Cardiac muscle cell (in vitro differentiated cells and primary cell): ENCODE data around the gene EGFL8. TPM values are rescaled to one million over a fixed set of nuclear protein-coding genes. Genes with fewer than 3 reads are reported as not detected.

ENCODE experiments used
- DNase-seq, 2 donors: peaks; one replicate each; pipeline versions ENCODE4 v3.0.0 to v3.0.0-alpha.2; 2010 to 2017; ENCODE audit warnings: low read depth in 1 of 2, low spot score in 1 of 2
- H3K27ac ChIP-seq: fragments of 200-600 bp; sonication (generic); 2 replicates; pipeline ENCODE4 v1.5.1; 2016
- H3K27me3 ChIP-seq: fragments of 200-600 bp; sonication (generic); 2 replicates; pipeline ENCODE4 v1.6.0; 2016; ENCODE audit warnings: control low read depth
- H3K36me3 ChIP-seq: fragments of 200-600 bp; sonication (generic); 2 replicates; pipeline ENCODE4 v1.5.1; 2016; ENCODE audit warnings: control low read depth
- H3K4me1 ChIP-seq: fragments of 200-600 bp; sonication (generic); 2 replicates; pipeline ENCODE4 v1.8.1; 2017; ENCODE audit warnings: low read depth, mild to moderate bottlenecking, mixed run types
- H3K4me3 ChIP-seq: fragments of 200-600 bp; sonication (generic); 2 replicates; pipeline ENCODE4 v1.5.1; 2016; ENCODE audit warnings: mild to moderate bottlenecking
- H3K9me3 ChIP-seq: fragments of 200-600 bp; sonication (generic); 2 replicates; pipeline ENCODE4 v1.5.1; 2017; ENCODE audit warnings: low read depth, mild to moderate bottlenecking, control low read depth
- CTCF ChIP-seq: IDR thresholded peaks from 2 replicates; pipeline ENCODE4 v1.5.1; 2012; ENCODE audit warnings: low read depth, mild to moderate bottlenecking, low read length
- polyA plus RNA-seq: library from polyadenylated mRNA; unstranded; fragments of >200 nt; fragmentation: Nextera tagmentation; extraction: Ambion mirVana; gene quantifications from 2 replicates; pipeline ENCODE4 v1.2.1, GENCODE V29; 2016
- total RNA-seq: library from RNA; depleted of rRNA; stranded (reverse); fragments of >200 nt; gene quantifications from 2 replicates; pipeline ENCODE4 v1.2.3, GENCODE V29; 2016

Gene EGFL8
- total and polyA plus RNA-seq, 2 experiments from 2014 or later, result 15.2 to 18.7 TPM

DNA sequence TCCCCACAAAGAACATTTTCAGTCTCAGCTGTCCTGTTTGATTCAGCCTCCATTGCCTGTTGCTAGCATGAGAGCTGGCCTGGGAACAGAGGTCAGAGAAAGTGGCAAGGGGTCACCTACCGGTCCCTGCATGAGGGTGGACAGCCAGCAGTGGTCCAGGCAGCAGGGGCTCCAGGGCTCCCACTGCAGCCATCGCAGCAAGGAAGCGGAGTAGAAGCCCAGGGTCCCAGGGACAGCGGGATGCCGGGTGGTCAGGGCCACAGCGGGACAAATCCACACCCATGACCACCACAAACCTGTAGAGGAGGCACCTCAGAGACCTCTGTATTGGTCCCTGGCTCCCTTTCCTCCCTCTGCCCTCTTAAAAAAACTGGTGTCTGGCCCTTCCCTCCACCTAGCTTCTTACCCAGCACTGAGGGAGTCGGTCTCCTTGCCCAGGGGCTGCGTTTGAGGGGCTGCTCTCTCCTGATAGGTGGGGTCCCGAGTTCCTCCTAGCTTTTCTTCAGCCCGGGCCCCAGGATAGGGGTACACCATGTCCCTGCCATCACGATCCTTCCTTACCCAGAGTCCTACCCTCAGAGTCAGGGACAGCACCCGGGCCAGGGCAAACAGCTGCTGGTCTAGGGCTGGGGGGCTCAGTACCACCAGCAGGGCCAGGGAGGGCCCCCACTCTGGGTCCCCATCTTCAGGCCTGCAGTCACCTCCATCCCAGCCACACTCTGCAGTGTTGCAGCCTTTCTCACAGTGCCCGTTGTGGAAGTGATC is 36.5 kb downstream of the EGFL8 start:
- H3K9me3 ChIP-seq, result no peaks in the 10 kb centered on the region
- H3K27me3 ChIP-seq, result no peaks in the 10 kb centered on the region
- H3K36me3 ChIP-seq, result no peaks in the 10 kb centered on the region
- DNase-seq, result no peak
- no peak overlapping the region for H3K4me3 ChIP-seq
- H3K4me1 ChIP-seq, result no peaks in the 10 kb centered on the region
- no peak for TF ChIP-seq CTCF
- H3K27ac ChIP-seq, result no peak overlapping the region

- DNase-seq, result no peak
- Histone ChIP-seq H3K27ac (no peak overlapping the region), H3K4me3 (no peak overlapping the region), H3K9me3 (no peaks in the 10 kb centered on the region), H3K27me3 (no peaks in the 10 kb centered on the region), H3K4me1 (no peaks in the 10 kb centered on the region), H3K36me3 (no peaks in the 10 kb centered on the region)
- TF ChIP-seq CTCF, result no peak
Observed at GRCh38 chr6:32202186-32202585, 37.8 kb downstream of the EGFL8 start.

DNA sequence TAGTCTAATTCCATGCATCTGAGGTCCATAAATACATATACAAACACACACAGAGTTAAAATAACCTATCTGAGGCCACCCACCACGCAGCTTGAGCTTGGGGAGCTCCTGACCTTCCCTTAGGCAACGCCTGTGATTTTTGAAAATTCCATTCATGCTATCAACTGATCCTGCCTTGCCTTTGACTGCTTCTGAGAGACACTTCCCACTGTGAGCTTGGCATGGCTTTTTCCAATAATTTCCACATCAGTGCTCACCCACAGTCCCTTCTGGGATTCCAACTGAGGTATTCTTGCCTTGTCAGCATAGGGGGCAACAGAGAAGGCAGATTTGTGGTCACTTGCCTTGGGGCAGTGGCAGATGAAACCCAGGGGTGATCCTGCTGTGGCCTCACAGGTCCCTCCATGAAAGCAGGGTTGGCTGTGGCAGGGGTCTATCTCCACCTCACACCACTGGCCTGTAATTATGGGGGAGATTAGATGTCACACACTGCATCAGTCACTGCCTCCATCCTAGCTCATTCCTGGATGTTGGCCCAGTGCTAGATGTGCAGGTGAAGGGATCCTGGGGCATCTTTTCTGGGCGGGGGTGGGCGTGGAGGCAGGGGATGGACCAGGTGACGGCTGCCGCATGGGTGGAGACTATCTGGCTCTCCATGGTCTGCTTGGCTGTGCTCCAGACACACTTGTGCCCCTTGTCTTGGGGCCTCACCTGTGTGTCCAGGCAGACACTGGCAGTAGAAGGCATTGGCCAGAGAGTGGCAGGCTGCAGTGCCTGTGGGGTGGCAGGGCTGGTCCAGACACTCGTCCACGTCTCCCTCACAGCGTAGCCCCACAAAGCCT is 39.3 kb downstream of the EGFL8 start:
- Histone ChIP-seq H3K4me3 (no peak overlapping the region), H3K9me3 (no peaks in the 10 kb centered on the region), H3K27me3 (no peaks in the 10 kb centered on the region), H3K36me3 (no peaks in the 10 kb centered on the region), H3K27ac (no peak overlapping the region), H3K4me1 (no peaks in the 10 kb centered on the region)
- TF ChIP-seq CTCF, result no peak
- no peak for DNase-seq

DNA sequence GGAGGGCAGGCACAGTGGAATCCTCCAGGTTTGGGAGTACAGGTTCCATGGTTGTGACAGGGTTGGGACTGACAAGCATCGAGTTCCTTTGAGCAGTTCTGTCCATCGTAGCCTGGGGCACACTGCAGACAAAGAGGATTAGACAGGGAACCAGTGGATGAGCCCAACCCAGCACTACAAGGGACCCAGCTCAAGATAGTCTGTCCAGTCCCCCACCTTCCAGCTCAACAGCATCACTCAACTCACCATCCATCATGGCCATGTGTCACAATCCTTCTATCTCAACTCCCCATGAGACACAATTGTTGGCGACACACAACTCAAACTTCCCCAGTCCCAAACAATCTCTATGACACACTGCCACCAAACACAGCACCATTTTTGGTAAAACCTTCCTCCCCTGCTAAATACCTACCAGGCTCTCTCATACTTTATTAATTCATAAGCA is 39.9 kb downstream of the EGFL8 start:
- DNase-seq, result no peak
- Histone ChIP-seq H3K27me3 (no peaks in the 10 kb centered on the region), H3K4me1 (no peaks in the 10 kb centered on the region), H3K36me3 (no peaks in the 10 kb centered on the region), H3K9me3 (no peaks in the 10 kb centered on the region), H3K27ac (no peak overlapping the region), H3K4me3 (no peak overlapping the region)
- no peak for TF ChIP-seq CTCF

DNA sequence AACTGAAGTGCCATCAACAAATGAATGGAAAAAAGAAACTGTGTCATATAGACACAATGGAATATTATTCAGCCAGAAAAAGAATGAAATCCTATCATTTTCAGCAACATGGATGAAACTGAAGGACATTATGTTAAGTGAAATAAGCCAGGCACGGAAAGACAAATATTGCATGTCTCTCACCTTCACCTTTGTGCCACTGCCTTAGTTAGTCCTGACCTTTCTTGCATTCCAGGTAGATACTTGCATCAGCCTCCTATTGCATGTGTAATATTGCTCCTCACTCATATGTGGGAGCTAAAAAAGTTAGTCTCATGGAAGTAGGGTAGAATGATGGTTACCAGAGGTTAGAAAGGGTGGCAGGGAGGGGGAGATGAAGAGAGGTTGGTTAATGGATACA is 44.6 kb downstream of the EGFL8 start:
- DNase-seq, result no peak
- Histone ChIP-seq H3K27me3 (no peaks in the 10 kb centered on the region), H3K27ac (no peak overlapping the region), H3K4me3 (no peak overlapping the region), H3K4me1 (no peaks in the 10 kb centered on the region), H3K9me3 (no peaks in the 10 kb centered on the region), H3K36me3 (no peaks in the 10 kb centered on the region)
- TF ChIP-seq CTCF, result no peak
